H1 (cell line): ENCODE data around the gene PPP1R3G. TPM values are rescaled to one million over a fixed set of nuclear protein-coding genes. Genes with fewer than 3 reads are reported as not detected.

Experiments used
- CTCF ChIA-PET: fragments of 300-600 bp; sonication (Branson Sonifier 250); formaldehyde crosslinking; loops from one replicate; lab custom pipeline; 2021; ENCODE audit not compliant: partially characterized antibody; lab: Charles Lee
- POLR2A ChIA-PET: fragments of 300-600 bp; sonication (Branson Sonifier 250); formaldehyde crosslinking; loops from one replicate; lab custom pipeline; 2021; ENCODE audit warnings: inconsistent platforms; ENCODE audit not compliant: partially characterized antibody; lab: Charles Lee
- DNase-seq, 2 experiments: peaks; one replicate each; pipeline versions ENCODE4 v3.0.0 to v3.0.0-alpha.2; 2010 to 2022; ENCODE audit warnings: low spot score in 2 of 2, low read depth in 1 of 2, mixed read lengths in 1 of 2
- FAIRE-seq: peaks from 2 replicates; lab custom pipeline; 2011; peaks lifted over from hg19 to GRCh38; lab: Jason Lieb, UNC
- H2AFZ ChIP-seq: 2 replicates; pipeline ENCODE4 v1.8.1; 2012; ENCODE audit warnings: low read length, inconsistent platforms
- H2AK5ac ChIP-seq: 2 replicates; pipeline ENCODE4 v1.6.1; 2013; ENCODE audit warnings: low read depth, low read length
- H2BK120ac ChIP-seq: replicated peaks from 2 replicates; pipeline ENCODE3; 2013; ENCODE audit warnings: low read depth, low read length, inconsistent platforms
- H2BK12ac ChIP-seq: 2 replicates; pipeline ENCODE4 v1.6.1; 2013; ENCODE audit warnings: low read depth, low read length
- H2BK15ac ChIP-seq: 2 replicates; pipeline ENCODE4 v1.6.1; 2013; ENCODE audit warnings: low read length
- H2BK20ac ChIP-seq: 2 replicates; pipeline ENCODE4 v1.6.1; 2013; ENCODE audit warnings: low read length
- H2BK5ac ChIP-seq: 2 replicates; pipeline ENCODE4 v1.6.1; 2013; ENCODE audit warnings: low read depth, low read length
- H3K14ac ChIP-seq: 2 replicates; pipeline ENCODE4 v1.6.1; 2013; ENCODE audit warnings: inconsistent platforms; ENCODE audit not compliant: insufficient read length
- H3K18ac ChIP-seq: 2 replicates; pipeline ENCODE4 v1.6.1; 2013; ENCODE audit warnings: low read length; ENCODE audit errors: extremely low read depth
- H3K23ac ChIP-seq: 2 replicates; pipeline ENCODE4 v1.6.1; 2013; ENCODE audit warnings: inconsistent platforms; ENCODE audit not compliant: insufficient read length
- H3K23me2 ChIP-seq: 2 replicates; pipeline ENCODE4 v1.6.1; 2013; ENCODE audit warnings: low read depth, low read length
- H3K27ac ChIP-seq: 2 replicates; pipeline ENCODE4 v1.6.1; 2011; ENCODE audit warnings: low read depth, low read length, inconsistent platforms
- H3K27me3 ChIP-seq, 4 experiments: replicated peaks in 1 of 4; 1 replicate in 1 of 4; 2 replicates in 3 of 4; pipeline versions ENCODE4 v1.6.1 to v1.8.1; 2011 to 2013; ENCODE audit warnings: low read length in 3 of 4, mild to moderate bottlenecking in 3 of 4, inconsistent platforms in 2 of 4, mixed read lengths in 2 of 4, moderate library complexity in 1 of 4; ENCODE audit not compliant: control insufficient read depth in 3 of 4, insufficient read depth in 3 of 4; ENCODE audit errors: extremely low read depth in 1 of 4
- H3K36me3 ChIP-seq, 4 experiments: 2 replicates each; pipeline versions ENCODE4 v1.6.1 to v1.8.1; 2011 to 2013; ENCODE audit warnings: mild to moderate bottlenecking in 4 of 4, low read length in 3 of 4, moderate library complexity in 2 of 4, control low read depth in 1 of 4, inconsistent platforms in 1 of 4; ENCODE audit not compliant: insufficient read depth in 4 of 4, control insufficient read depth in 2 of 4
- H3K4ac ChIP-seq: replicated peaks from 2 replicates; pipeline ENCODE3; 2013; ENCODE audit warnings: low read length, low read depth, mixed read lengths, inconsistent platforms; ENCODE audit not compliant: insufficient read length
- H3K4me1 ChIP-seq, 4 experiments: replicated peaks in 1 of 4; 1 replicate in 1 of 4; 2 replicates in 3 of 4; pipeline versions ENCODE4 v1.6.1 to v1.8.1; 2011 to 2013; ENCODE audit warnings: low read length in 3 of 4, inconsistent platforms in 2 of 4, mixed read lengths in 1 of 4; ENCODE audit not compliant: insufficient read depth in 4 of 4, control insufficient read depth in 3 of 4
- H3K4me2 ChIP-seq, 2 experiments: 2 replicates each; pipeline versions ENCODE4 v1.6.1 to v1.8.1; 2011 to 2013; ENCODE audit warnings: low read depth in 2 of 2, low read length in 2 of 2, control low read depth in 1 of 2, inconsistent platforms in 1 of 2, mild to moderate bottlenecking in 1 of 2; ENCODE audit not compliant: insufficient read depth in 1 of 2
- H3K4me3 ChIP-seq, 4 experiments: fragments of 200-600, 300-600 bp in 1 of 4; sonication (generic), shearing (Covaris generic), sonication (Bioruptor Twin) in 1 of 4; 2 replicates each; pipeline versions ENCODE4 v1.5.1 to v1.8.1; 2011 to 2016; ENCODE audit warnings: low read length in 4 of 4, low read depth in 3 of 4, control low read depth in 2 of 4, inconsistent platforms in 2 of 4, mild to moderate bottlenecking in 2 of 4, mixed read lengths in 1 of 4, moderate library complexity in 1 of 4; ENCODE audit not compliant: insufficient read depth in 2 of 4; ENCODE audit errors: extremely low read depth in 1 of 4
- H3K56ac ChIP-seq: replicated peaks from 2 replicates; pipeline ENCODE3; 2013; ENCODE audit warnings: low read depth, mild to moderate bottlenecking, mixed read lengths, low read length, inconsistent platforms; ENCODE audit not compliant: insufficient read length
- H3K79me1 ChIP-seq: 2 replicates; pipeline ENCODE4 v1.6.1; 2013; ENCODE audit warnings: low read depth, low read length, control low read depth
- H3K79me2 ChIP-seq, 2 experiments: 2 replicates each; pipeline versions ENCODE4 v1.6.1 to v1.8.1; 2012 to 2013; ENCODE audit warnings: low read length in 2 of 2, mild to moderate bottlenecking in 2 of 2, inconsistent platforms in 1 of 2; ENCODE audit not compliant: insufficient read depth in 2 of 2, control insufficient read depth in 1 of 2
- H3K9ac ChIP-seq, 4 experiments: replicated peaks in 1 of 4; 1 replicate in 1 of 4; 2 replicates in 3 of 4; pipeline versions ENCODE4 v1.6.1 to v1.8.1; 2011 to 2013; ENCODE audit warnings: low read depth in 3 of 4, low read length in 3 of 4, control low read depth in 2 of 4, mild to moderate bottlenecking in 2 of 4, moderate library complexity in 2 of 4, inconsistent platforms in 1 of 4; ENCODE audit errors: extremely low read depth in 1 of 4
- H3K9me3 ChIP-seq, 2 experiments: 2 replicates each; pipeline versions ENCODE4 v1.6.1 to v1.8.1; 2012 to 2013; ENCODE audit warnings: mild to moderate bottlenecking in 2 of 2, moderate library complexity in 2 of 2, control low read depth in 1 of 2, inconsistent platforms in 1 of 2, low read depth in 1 of 2, low read length in 1 of 2, mixed read lengths in 1 of 2; ENCODE audit not compliant: insufficient read depth in 2 of 2
- H4K20me1 ChIP-seq, 2 experiments: replicated peaks in 1 of 2; 2 replicates each; pipeline versions ENCODE3 to v1.8.1; 2011 to 2013; ENCODE audit warnings: inconsistent platforms in 2 of 2, low read length in 2 of 2, mild to moderate bottlenecking in 1 of 2; ENCODE audit not compliant: insufficient read depth in 2 of 2, control insufficient read depth in 1 of 2
- H4K5ac ChIP-seq: 2 replicates; pipeline ENCODE4 v1.6.1; 2013; ENCODE audit warnings: low read length, low read depth, mixed read lengths, inconsistent platforms; ENCODE audit not compliant: insufficient read length
- H4K8ac ChIP-seq: 2 replicates; pipeline ENCODE4 v1.8.0; 2013; ENCODE audit warnings: mild to moderate bottlenecking, moderate library complexity, low read length, inconsistent platforms; ENCODE audit not compliant: insufficient read depth; ENCODE audit errors: extremely low read depth
- H4K91ac ChIP-seq: replicated peaks from 2 replicates; pipeline ENCODE3; 2013; ENCODE audit warnings: low read length, mixed read lengths, inconsistent platforms; ENCODE audit not compliant: insufficient read length
- ASH2L ChIP-seq: fragments of 200-600, 300-600 bp; sonication (generic); IDR thresholded peaks from one replicate; pipeline ENCODE4 v1.7.1; 2017; ENCODE audit warnings: low read length
- EP300 ChIP-seq, 2 experiments: IDR thresholded peaks; 1 replicate in 1 of 2; 2 replicates in 1 of 2; pipeline ENCODE4 v1.6.1; 2011 to 2012; ENCODE audit warnings: low read depth in 2 of 2, low read length in 2 of 2, mild to moderate bottlenecking in 2 of 2, borderline replicate concordance in 1 of 2, inconsistent platforms in 1 of 2, moderate library complexity in 1 of 2
- EZH2 ChIP-seq: fragments of 200-600 bp; sonication (generic); IDR thresholded peaks from 2 replicates; pipeline ENCODE4 v1.7.1; 2012; ENCODE audit warnings: low read depth, mild to moderate bottlenecking, moderate library complexity, low read length, inconsistent platforms; ENCODE audit not compliant: severe bottlenecking
- GABPA ChIP-seq: IDR thresholded peaks from 2 replicates; pipeline ENCODE4 v1.6.1; 2011; ENCODE audit warnings: mild to moderate bottlenecking, low read length, moderate library complexity, borderline replicate concordance; ENCODE audit not compliant: insufficient read depth
- GTF2F1 ChIP-seq: IDR thresholded peaks from 2 replicates; pipeline ENCODE4 v1.6.1; 2012; ENCODE audit warnings: low read depth, low read length, improper control_type of control experiment, borderline replicate concordance
- JUN ChIP-seq: IDR thresholded peaks from 2 replicates; pipeline ENCODE4 v1.6.1; 2011; ENCODE audit warnings: low read depth, mild to moderate bottlenecking, improper control_type of control experiment, low read length
- KDM1A ChIP-seq: fragments of 200-600, 300-600 bp; sonication (generic); IDR thresholded peaks from 2 replicates; pipeline ENCODE4 v1.7.1; 2016; ENCODE audit warnings: mild to moderate bottlenecking, low read length, borderline replicate concordance
- KDM4A ChIP-seq: IDR thresholded peaks from one replicate; pipeline ENCODE4 v1.7.1; 2012; ENCODE audit warnings: low read depth, mild to moderate bottlenecking, moderate library complexity, low read length, inconsistent platforms; ENCODE audit not compliant: severe bottlenecking
- MAFK ChIP-seq: IDR thresholded peaks from 2 replicates; pipeline ENCODE4 v1.6.1; 2012; ENCODE audit warnings: low read depth, mild to moderate bottlenecking, improper control_type of control experiment, low read length
- NRF1 ChIP-seq: IDR thresholded peaks from 2 replicates; pipeline ENCODE4 v1.6.1; 2011; ENCODE audit warnings: mild to moderate bottlenecking, low read depth, low read length, improper control_type of control experiment
- SIN3A ChIP-seq, 2 experiments: IDR thresholded peaks in 1 of 2; conservative IDR thresholded peaks in 1 of 2; 2 replicates each; pipeline ENCODE4 v1.6.1; 2011 to 2012; ENCODE audit warnings: low read length in 2 of 2, improper control_type of control experiment in 1 of 2, low read depth in 1 of 2, mild to moderate bottlenecking in 1 of 2
- SIX5 ChIP-seq: IDR thresholded peaks from 2 replicates; pipeline ENCODE4 v1.6.1; 2011; ENCODE audit warnings: mild to moderate bottlenecking, low read depth, low read length
- SP4 ChIP-seq: IDR thresholded peaks from 2 replicates; pipeline ENCODE4 v1.6.1; 2012; ENCODE audit warnings: low read length, inconsistent platforms
- TBP ChIP-seq: IDR thresholded peaks from 2 replicates; pipeline ENCODE4 v1.6.1; 2011; ENCODE audit warnings: low read depth, low read length, improper control_type of control experiment
- WGBS, 2 experiments: shearing (Covaris generic) in 1 of 2; methylation state at CpG; one replicate each; pipeline versions ENCODE4 v1.1.6 to v1.1.7; 2013 to 2015; ENCODE audit warnings: low lambda C conversion rate in 2 of 2, mixed read lengths in 2 of 2, inconsistent platforms in 1 of 2, low coverage in 1 of 2, missing lambda C conversion rate in 1 of 2; ENCODE audit not compliant: insufficient replicate concordance in 2 of 2, insufficient coverage in 1 of 2, insufficient read length in 1 of 2; ENCODE audit errors: extremely low coverage in 1 of 2, missing lambda C conversion rate in 1 of 2; 5-methylcytosine and 5-hydroxymethylcytosine counted together
- polyA plus RNA-seq, 7 experiments: library from polyadenylated mRNA; depleted of rRNA in 3 of 7; stranded (reverse) in 5 of 7; unstranded in 2 of 7; fragments of >200 nt in 5 of 7; fragments of 200-250 nt in 2 of 7; gene quantifications; 1 replicate in 5 of 7; 2 replicates in 1 of 7; 4 replicates in 1 of 7; pipeline versions ENCODE4 v1.2.1 to v1.2.3, GENCODE V29; 2011 to 2013; ENCODE audit warnings: missing spikeins in 2 of 7, mixed read lengths in 2 of 7
- total RNA-seq: library from RNA; stranded (reverse); fragmentation: NEBNext Ultra II Directional; extraction: Animal tissue kit (Norgen Biotek cat#: 25700); gene quantifications from 2 replicates; pipeline ENCODE4 v1.2.1, GENCODE V29; 2021

The PPP1R3G gene
- total and polyA plus RNA-seq, 2 of the 8 experiments (the other 6 are each of a cell fraction or from before 2014, with no cell fraction given): 0.03 to 0.09 TPM

DNA sequence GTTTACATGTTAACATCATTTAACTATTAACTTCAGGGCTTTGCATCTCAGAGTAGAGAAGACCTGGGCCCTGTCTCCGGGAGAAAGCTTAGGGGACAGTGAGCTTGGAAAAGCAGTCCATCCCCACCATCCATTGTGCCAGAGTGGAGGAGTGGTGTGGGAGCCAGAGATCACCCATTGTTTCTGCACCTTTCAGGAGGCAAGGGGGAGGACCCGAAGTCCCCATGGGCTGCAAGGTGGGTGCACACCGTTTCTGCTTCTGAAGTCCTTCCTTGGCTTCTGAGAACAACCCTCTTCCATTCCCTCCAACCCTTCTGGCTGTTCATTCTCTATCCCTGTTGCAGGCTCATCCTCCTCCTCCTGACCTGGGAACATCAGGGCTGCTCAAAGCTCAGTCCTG lies 4.0 kb upstream of the PPP1R3G start:
- Histone ChIP-seq H2BK5ac (no peak overlapping the region), H3K79me1 (no peaks in the 10 kb centered on the region; the same call in 1 of the 2 replicates), H2AK5ac (no peak overlapping the region), H3K4me1 (peaks cover 0 to 11% (median 4%) of the 10 kb centered on the region in 4 experiments; a peak in 4 of 7 replicates), H4K5ac (no peak overlapping the region), H3K18ac (no peak overlapping the region), H3K9ac (no peak overlapping the region), H4K20me1 (peaks cover 2 to 4% of the 10 kb centered on the region in 2 experiments), H2BK12ac (no peak overlapping the region), H2AFZ (no peak overlapping the region), H3K36me3 (no peaks in the 10 kb centered on the region), H3K4me2 (no peak overlapping the region), H3K27ac (no peak overlapping the region), H2BK20ac (no peak overlapping the region), H3K4ac (no peak overlapping the region), H2BK15ac (no peak overlapping the region), H3K56ac (no peak overlapping the region), H3K14ac (no peak overlapping the region), H3K4me3 (no peak overlapping the region), H2BK120ac (no peak overlapping the region), H4K8ac (no peak overlapping the region), H3K79me2 (no peaks in the 10 kb centered on the region), H3K23ac (no peak overlapping the region), H3K9me3 (no peaks in the 10 kb centered on the region), H4K91ac (no peak overlapping the region), H3K23me2 (peaks cover 15% of the 10 kb centered on the region; the same call in 1 of the 2 replicates), H3K27me3 (peaks cover 21 to 43% (median 40%) of the 10 kb centered on the region in 4 experiments)
- no peak for FAIRE-seq
- ChIA-PET POLR2A (interaction anchor here (0.9 kb wide), 1 partner anchor 8 kb away, joined by 3 read pairs; no protein-coding TSS in a partner anchor), CTCF (interaction anchor here (1.0 to 1.5 kb wide), 3 partner anchors 24 to 62 kb away, joined by 3 to 4 read pairs (median 3); no protein-coding TSS in a partner anchor)
- no peak for DNase-seq
- 86% methylated on average over 3 of the region's 3 CpGs; no CpG with 5 or more reads in 1 of the 2 experiments for WGBS, 2 experiments
- no peak for TF ChIP-seq MAFK
- no peak for TF ChIP-seq SIX5
- TF ChIP-seq KDM1A: no peak
- TF ChIP-seq SP4: no peak
- TF ChIP-seq SIN3A (conservative IDR thresholded peaks at IDR 0.05 in 1 of 2, IDR thresholded peaks at IDR 0.05 in 1 of 2; ENCODE audit: low read depth in 1 of 2, low read length in 2 of 2): no peak
- TF ChIP-seq GTF2F1: no peak
- no peak for TF ChIP-seq GABPA
- TF ChIP-seq TBP: no peak
- TF ChIP-seq EZH2: no peak
- TF ChIP-seq EP300 (IDR thresholded peaks at IDR 0.05; ENCODE audit: borderline replicate concordance in 1 of 2, low read depth in 2 of 2, low read length in 2 of 2): no peak
- no peak for TF ChIP-seq JUN
- TF ChIP-seq ASH2L: no peak
- no peak for TF ChIP-seq NRF1
- TF ChIP-seq KDM4A: no peak
